ENCODE results near the gene CETN2. TPM values are rescaled to one million over a fixed set of nuclear protein-coding genes. Genes with fewer than 3 reads are reported as not detected.

Gene CETN2
- total RNA-seq, result 30.5 and 34.2 TPM in 2 replicates

DNA sequence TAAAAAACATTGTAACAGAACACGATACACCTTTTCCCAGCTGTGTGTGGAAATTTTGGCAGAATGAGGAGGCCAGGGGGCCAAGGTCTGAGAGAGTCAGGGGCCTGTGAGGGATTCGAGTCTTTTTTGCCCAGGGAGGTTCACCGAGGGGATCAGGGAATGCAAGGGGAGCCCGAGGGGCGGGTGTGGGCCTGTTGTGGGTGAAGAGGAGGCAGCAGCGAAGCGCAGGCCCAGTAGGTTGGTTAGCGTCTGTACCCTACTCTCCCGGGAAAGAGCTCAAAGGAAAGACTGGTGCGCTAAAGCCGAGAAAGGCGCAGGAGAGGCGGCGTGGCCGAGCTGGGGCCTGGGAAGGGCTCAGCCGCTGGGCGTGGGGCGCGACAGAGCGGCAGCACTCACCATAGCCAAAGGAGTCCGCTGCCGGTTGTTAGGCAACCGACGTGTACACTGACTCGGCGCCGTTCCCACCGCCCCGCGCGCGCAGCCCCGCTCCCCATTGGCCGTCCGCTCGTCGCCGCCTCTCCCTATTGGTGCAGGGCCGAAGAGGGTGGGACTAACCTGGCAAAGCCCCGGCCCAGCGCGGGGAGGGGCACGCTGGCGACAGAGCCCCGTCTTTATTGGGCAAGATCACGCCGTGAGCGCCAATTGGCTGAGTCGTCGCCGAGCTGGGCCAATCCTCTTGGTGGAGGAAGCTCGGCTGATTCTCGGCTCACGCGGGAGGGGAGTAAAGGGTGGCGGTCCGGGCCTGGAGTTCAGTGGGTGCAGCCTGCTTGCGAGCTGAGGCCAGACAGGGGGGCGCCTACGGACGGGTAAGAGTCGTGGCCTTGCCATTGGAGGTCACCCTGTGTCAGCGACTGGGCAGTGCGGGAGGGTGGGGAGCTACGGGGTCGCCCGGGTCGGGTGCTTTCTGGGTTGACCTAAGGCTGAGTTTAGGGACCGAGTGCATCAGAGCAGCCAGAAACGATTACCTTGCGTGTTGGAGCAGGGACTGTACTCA lies at the start of gene CETN2, which contains the start of gene NSDHL:
CETN2 (minus strand) TSS at position 446 of the 994 bp plus-strand sequence; CDS start at position 399, 47 bp downstream.
NSDHL (plus strand) TSS at position 752 of the 994 bp plus-strand sequence. CDS start 15,262 bp downstream, outside the sequence.

Other genes with a start within 250 kb of the CETN2 start
- not detected in 2 replicates for gene GABRQ, start 192.9 kb downstream of the CETN2 start, total RNA-seq
- gene MAGEA3, start 132.0 kb downstream of the CETN2 start, total RNA-seq, result not detected in 2 replicates
- not detected in 2 replicates for gene CSAG2, start 121.5 kb downstream of the CETN2 start, total RNA-seq
- not detected in 2 replicates for gene MAGEA2B, start 116.1 kb downstream of the CETN2 start, total RNA-seq
- not detected in 2 replicates for gene CSAG1, start 97.0 kb downstream of the CETN2 start, total RNA-seq
- gene MAGEA12, start 97.0 kb downstream of the CETN2 start, total RNA-seq, result not detected in 2 replicates
- gene MAGEA2, start 76.9 kb downstream of the CETN2 start, total RNA-seq, result not detected in 2 replicates
- gene CSAG3, start 71.5 kb downstream of the CETN2 start, total RNA-seq, result not detected in 2 replicates
- not detected in 2 replicates for gene MAGEA6, start 61.1 kb downstream of the CETN2 start, total RNA-seq
- 23.7 and 34.0 TPM in 2 replicates for gene NSDHL, start 306 bp upstream of the CETN2 start, total RNA-seq
- 8.4 and 11.0 TPM in 2 replicates for gene ZNF185, start 67.3 kb upstream of the CETN2 start, total RNA-seq
- gene PNMA5, start 163.4 kb upstream of the CETN2 start, total RNA-seq, result not detected in 2 replicates
- not detected in 2 replicates for gene PNMA3, start 225.7 kb upstream of the CETN2 start, total RNA-seq
- 0.65 and 1.1 TPM in 2 replicates for gene PNMA6A, start 241.7 kb upstream of the CETN2 start, total RNA-seq